A673 (cell line): ENCODE measurements around the gene HPX. TPM values are rescaled to one million over a fixed set of nuclear protein-coding genes. Genes with fewer than 3 reads are reported as not detected.

Source experiments
- Bru-seq: library from RNA; stranded (reverse); fragments of 400-500 nt; gene quantifications from one replicate; lab custom pipeline; 2021; lab: Mats Ljungman, UMichigan
- BruChase-seq, 2 experiments: library from RNA; stranded (reverse); fragments of 400-500 nt; gene quantifications; one replicate each; lab custom pipeline; 2021; lab: Mats Ljungman, UMichigan
- BruUV-seq: library from RNA; stranded (reverse); fragments of 400-500 nt; replicated peaks from 2 replicates; lab custom pipeline; 2021; lab: Mats Ljungman, UMichigan
- CTCF ChIA-PET: fragments of 300-600 bp; sonication (Branson Sonifier 250); formaldehyde crosslinking; loops from one replicate; lab custom pipeline; 2022; ENCODE audit warnings: antibody characterized with exemption; lab: Charles Lee
- POLR2A ChIA-PET: fragments of 300-600 bp; sonication (Branson Sonifier 250); formaldehyde crosslinking; loops from one replicate; lab custom pipeline; 2022; ENCODE audit warnings: antibody characterized with exemption; ENCODE audit not compliant: low non-redundant PET; lab: Charles Lee
- DNase-seq: peaks from one replicate; pipeline ENCODE4 v3.0.0-alpha.2; 2015; ENCODE audit warnings: low spot score
- H3K27ac ChIP-seq: fragments of 200-600 bp; sonication (generic); 2 replicates; pipeline ENCODE4 v1.5.1; 2016; ENCODE audit warnings: mixed run types, low read depth, mild to moderate bottlenecking, mixed read lengths, antibody characterized with exemption, low read length; ENCODE audit not compliant: poor library complexity, severe bottlenecking
- H3K27me3 ChIP-seq: fragments of 200-600 bp; sonication (generic); replicated peaks from 2 replicates; pipeline ENCODE4 v1.6.1; 2017; ENCODE audit warnings: mixed run types, low read depth, mild to moderate bottlenecking, mixed read lengths, antibody characterized with exemption, low read length; ENCODE audit not compliant: insufficient read depth, poor library complexity
- H3K36me3 ChIP-seq: fragments of 200-600 bp; sonication (generic); 2 replicates; pipeline ENCODE4 v1.6.1; 2016; ENCODE audit warnings: mixed run types, mild to moderate bottlenecking, mixed read lengths, antibody characterized with exemption, low read length; ENCODE audit not compliant: insufficient read depth, poor library complexity, severe bottlenecking
- H3K4me1 ChIP-seq: fragments of 200-600 bp; sonication (generic); 2 replicates; pipeline ENCODE4 v1.6.1; 2017; ENCODE audit warnings: mixed run types, mild to moderate bottlenecking, mixed read lengths, antibody characterized with exemption, low read length; ENCODE audit not compliant: insufficient read depth, poor library complexity, severe bottlenecking
- H3K4me3 ChIP-seq: fragments of 200-600 bp; sonication (generic); 2 replicates; pipeline ENCODE4 v1.5.1; 2016; ENCODE audit warnings: low read depth, mixed run types, mild to moderate bottlenecking, mixed read lengths, low read length; ENCODE audit not compliant: poor library complexity, severe bottlenecking
- H3K9me3 ChIP-seq: fragments of 200-600 bp; sonication (generic); 2 replicates; pipeline ENCODE4 v1.6.1; 2016; ENCODE audit warnings: mixed run types, low read depth, mild to moderate bottlenecking, mixed read lengths, antibody characterized with exemption, low read length; ENCODE audit not compliant: poor library complexity, severe bottlenecking
- CTCF ChIP-seq: fragments of 300-800, 200-600 bp; sonication (generic); conservative IDR thresholded peaks from 2 replicates; pipeline ENCODE4 v1.5.1; 2017; ENCODE audit warnings: low read depth, mild to moderate bottlenecking, antibody characterized with exemption, low read length, moderate library complexity, mixed read lengths
- EZH2 ChIP-seq: fragments of 200-600 bp; sonication (generic); IDR thresholded peaks from 2 replicates; pipeline ENCODE4 v1.6.1; 2017; ENCODE audit warnings: borderline replicate concordance, low read depth, mild to moderate bottlenecking, mixed read lengths, antibody characterized with exemption, low read length; ENCODE audit not compliant: poor library complexity, severe bottlenecking
- intact Hi-C: fragments of 100-400 bp; cut with micrococcal nuclease; formaldehyde crosslinking; loops from one replicate; pipeline ENCODE4 v1.10.0; 2022; ENCODE audit not compliant: unreplicated experiment
- long read RNA-seq: library from polyadenylated mRNA; stranded (forward); transcript quantifications from one replicate; pipeline ENCODE4 v2.0.0, GENCODE V29; 2022
- total RNA-seq: library from RNA; stranded (reverse); gene quantifications from 2 replicates; pipeline ENCODE4 v1.2.3, GENCODE V29; 2021

Gene HPX
- 4.4 and 4.5 TPM in 2 replicates for total RNA-seq
- Bru-seq, nascent RNA = percentile 45 among the genes with signal in this experiment
- BruChase-seq, experiment 1, labeled RNA remaining after a 2-hour chase = percentile 44 among the genes with signal in this experiment
- BruChase-seq, experiment 2, labeled RNA remaining after a 6-hour chase = percentile 45 among the genes with signal in this experiment
- long read RNA-seq = 0 reads

GRCh38 chr11:6440906-6441358, at the start of gene HPX:
Gene HPX (minus strand): TSS chr11:6440987. CDS start chr11:6440963, 24 bp downstream.
- TF ChIP-seq EZH2 (no peak), CTCF (no peak)
- Histone ChIP-seq H3K4me1 (peaks cover 4% of the 10 kb centered on the region), H3K9me3 (no peaks in the 10 kb centered on the region), H3K36me3 (no peaks in the 10 kb centered on the region), H3K4me3 (no peak within 1 kb of the TSS), H3K27me3 (no peaks in the 10 kb centered on the region), H3K27ac (peak within 1 kb of the TSS; percentile 35)
- no peak for DNase-seq
- intact Hi-C loops = no loop called here
- ChIA-PET POLR2A (no interaction called here), CTCF (no interaction called here)
- no TSS peak for BruUV-seq

- ChIA-PET CTCF (no interaction called here), POLR2A (no interaction called here)
- TF ChIP-seq CTCF (no peak), EZH2 (no peak)
- Histone ChIP-seq H3K9me3 (no peaks in the 10 kb centered on the region), H3K4me3 (no peak overlapping the region), H3K27ac (no peak overlapping the region), H3K36me3 (peaks cover 45% of the 10 kb centered on the region), H3K27me3 (no peaks in the 10 kb centered on the region), H3K4me1 (no peaks in the 10 kb centered on the region)
- DNase-seq = no peak
- BruUV-seq = no TSS peak
- intact Hi-C loops = no loop called here
These were observed 48.5 kb upstream of the HPX start for GRCh38 chr11:6489306-6489705.

- H3K4me1 ChIP-seq = no peaks in the 10 kb centered on the region
- intact Hi-C loops = no loop called here
- H3K27me3 ChIP-seq = no peaks in the 10 kb centered on the region
- no peak overlapping the region for H3K4me3 ChIP-seq
- H3K27ac ChIP-seq = no peak overlapping the region
- H3K9me3 ChIP-seq = no peaks in the 10 kb centered on the region
- no TSS peak for BruUV-seq
- peaks cover 48% of the 10 kb centered on the region for H3K36me3 ChIP-seq
- POLR2A ChIA-PET = no interaction called here
- TF ChIP-seq EZH2 (no peak), CTCF (no peak)
- no peak for DNase-seq
- CTCF ChIA-PET = no interaction called here
These were observed 48.0 kb upstream of the HPX start for GRCh38 chr11:6488821-6489220.
